GM06990 (cell line): Measurements from ENCODE around the gene SRP68.

ENCODE experiments used
- DNase-seq: peaks from one replicate; pipeline ENCODE4 v3.0.0-alpha.2; 2011; ENCODE audit not compliant: insufficient read length; ENCODE audit errors: extremely low read depth
- H3K27me3 ChIP-seq: replicated peaks from 2 replicates; pipeline ENCODE4 v1.6.0; 2011; ENCODE audit warnings: low read length; ENCODE audit not compliant: control insufficient read depth, insufficient read depth
- H3K36me3 ChIP-seq: 2 replicates; pipeline ENCODE4 v1.5.1; 2011; ENCODE audit warnings: low read length; ENCODE audit not compliant: control insufficient read depth, insufficient read depth
- H3K4me3 ChIP-seq: replicated peaks from 2 replicates; pipeline ENCODE4 v1.5.1; 2011; ENCODE audit warnings: low read depth, mild to moderate bottlenecking, control low read depth, low read length
- TF ChIP-seq, protein P1 (sequence below): IDR thresholded peaks from 2 replicates; pipeline ENCODE4 v1.5.1; 2011; ENCODE audit warnings: low read length, control low read depth, mild to moderate bottlenecking, inconsistent platforms; ENCODE audit not compliant: insufficient read depth, poor library complexity, severe bottlenecking

SRP68 gene

DNA sequence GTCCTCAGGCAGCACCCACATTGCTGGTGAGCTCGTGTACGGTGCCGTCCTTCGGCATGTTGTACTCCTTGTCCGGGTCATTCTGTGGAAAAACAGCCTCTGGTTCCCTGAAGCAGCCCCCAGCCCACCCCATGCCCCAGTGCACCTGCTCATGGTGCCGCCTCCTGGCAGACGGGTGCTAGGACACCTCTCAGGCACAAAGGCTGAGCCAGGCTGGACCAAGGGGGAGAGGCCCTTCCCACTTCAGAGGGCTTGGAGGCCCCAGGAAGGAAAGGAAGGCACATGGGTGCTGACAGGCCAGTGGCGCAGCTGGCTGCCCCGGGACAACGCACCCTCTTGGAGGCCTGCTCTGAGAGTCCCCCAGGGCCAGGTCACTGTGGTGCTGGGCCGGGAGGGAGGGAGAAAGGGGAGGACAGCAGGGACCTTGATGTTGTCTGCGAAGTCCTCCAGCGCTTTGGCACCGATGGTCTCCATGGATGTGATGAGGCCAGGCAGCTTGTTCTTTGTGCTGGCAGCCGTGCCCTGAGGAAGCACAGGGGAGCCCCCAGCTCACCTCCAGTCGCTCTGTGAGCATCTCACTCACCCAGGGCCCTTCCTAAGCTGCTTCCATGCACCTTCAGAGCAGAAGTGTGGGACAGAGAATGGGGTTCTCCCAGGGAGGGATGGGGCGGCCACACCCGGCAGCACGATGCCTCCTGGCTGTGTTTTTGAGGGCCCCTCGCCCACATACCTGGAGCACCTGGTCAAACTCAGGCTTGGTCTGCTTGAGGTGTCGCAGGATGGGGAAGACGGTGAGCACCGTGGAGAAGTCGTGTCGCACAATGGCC, 15.9 kb upstream of the SRP68 start:
- no peaks in the 10 kb centered on the region for H3K27me3 ChIP-seq
- no peak for DNase-seq
- no peak overlapping the region for H3K4me3 ChIP-seq
- peaks cover 47% of the 10 kb centered on the region for H3K36me3 ChIP-seq
- TF ChIP-seq, protein P1, sequence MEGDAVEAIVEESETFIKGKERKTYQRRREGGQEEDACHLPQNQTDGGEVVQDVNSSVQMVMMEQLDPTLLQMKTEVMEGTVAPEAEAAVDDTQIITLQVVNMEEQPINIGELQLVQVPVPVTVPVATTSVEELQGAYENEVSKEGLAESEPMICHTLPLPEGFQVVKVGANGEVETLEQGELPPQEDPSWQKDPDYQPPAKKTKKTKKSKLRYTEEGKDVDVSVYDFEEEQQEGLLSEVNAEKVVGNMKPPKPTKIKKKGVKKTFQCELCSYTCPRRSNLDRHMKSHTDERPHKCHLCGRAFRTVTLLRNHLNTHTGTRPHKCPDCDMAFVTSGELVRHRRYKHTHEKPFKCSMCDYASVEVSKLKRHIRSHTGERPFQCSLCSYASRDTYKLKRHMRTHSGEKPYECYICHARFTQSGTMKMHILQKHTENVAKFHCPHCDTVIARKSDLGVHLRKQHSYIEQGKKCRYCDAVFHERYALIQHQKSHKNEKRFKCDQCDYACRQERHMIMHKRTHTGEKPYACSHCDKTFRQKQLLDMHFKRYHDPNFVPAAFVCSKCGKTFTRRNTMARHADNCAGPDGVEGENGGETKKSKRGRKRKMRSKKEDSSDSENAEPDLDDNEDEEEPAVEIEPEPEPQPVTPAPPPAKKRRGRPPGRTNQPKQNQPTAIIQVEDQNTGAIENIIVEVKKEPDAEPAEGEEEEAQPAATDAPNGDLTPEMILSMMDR: no peak

DNA sequence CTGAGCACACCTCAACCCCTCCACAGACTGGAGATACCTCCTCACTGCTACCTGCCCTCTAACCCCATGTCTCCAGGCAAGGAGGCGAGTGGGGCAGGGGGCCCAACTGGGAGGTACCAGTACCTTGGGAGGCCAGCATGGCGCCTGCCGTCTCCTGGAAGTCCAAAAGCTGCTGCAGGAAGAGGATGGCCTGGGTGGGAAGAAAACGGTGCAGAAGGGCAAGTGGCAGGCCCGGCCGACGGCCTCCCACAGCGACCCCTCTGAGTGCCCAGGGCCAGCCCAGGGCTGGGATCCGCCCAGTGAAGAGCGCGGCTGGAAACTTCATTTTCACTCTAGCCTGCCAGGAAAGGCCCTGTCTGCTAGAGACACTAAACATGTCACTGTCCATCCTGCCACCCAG, 15.2 kb upstream of the SRP68 start:
- DNase-seq: no peak
- TF ChIP-seq, protein P1: no peak
- Histone ChIP-seq H3K4me3 (no peak overlapping the region), H3K27me3 (no peaks in the 10 kb centered on the region), H3K36me3 (peaks cover 45% of the 10 kb centered on the region)

DNA sequence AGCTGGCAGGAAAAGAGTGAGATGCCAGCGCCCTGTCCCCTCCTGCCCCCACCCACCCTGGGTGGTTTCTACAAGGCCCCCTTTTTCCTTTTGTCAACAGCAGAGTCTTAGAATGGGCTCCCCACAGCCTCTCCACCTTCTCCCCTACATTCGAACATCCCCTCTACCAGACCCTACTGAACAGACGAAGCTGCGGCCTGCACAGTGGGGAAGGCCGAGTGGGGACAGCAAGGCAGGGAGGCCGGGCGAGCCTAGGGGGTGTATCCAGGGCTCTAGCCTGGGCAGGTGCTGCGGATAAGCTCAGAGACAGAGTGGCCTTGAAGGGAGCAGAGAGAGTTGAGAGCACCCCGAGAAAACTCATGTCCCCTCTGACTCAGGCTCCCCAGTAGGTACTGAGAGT, 14.1 kb upstream of the SRP68 start:
- DNase-seq: no peak
- peaks cover 43% of the 10 kb centered on the region for H3K36me3 ChIP-seq
- TF ChIP-seq, protein P1: no peak
- H3K4me3 ChIP-seq: no peak overlapping the region
- no peaks in the 10 kb centered on the region for H3K27me3 ChIP-seq

DNA sequence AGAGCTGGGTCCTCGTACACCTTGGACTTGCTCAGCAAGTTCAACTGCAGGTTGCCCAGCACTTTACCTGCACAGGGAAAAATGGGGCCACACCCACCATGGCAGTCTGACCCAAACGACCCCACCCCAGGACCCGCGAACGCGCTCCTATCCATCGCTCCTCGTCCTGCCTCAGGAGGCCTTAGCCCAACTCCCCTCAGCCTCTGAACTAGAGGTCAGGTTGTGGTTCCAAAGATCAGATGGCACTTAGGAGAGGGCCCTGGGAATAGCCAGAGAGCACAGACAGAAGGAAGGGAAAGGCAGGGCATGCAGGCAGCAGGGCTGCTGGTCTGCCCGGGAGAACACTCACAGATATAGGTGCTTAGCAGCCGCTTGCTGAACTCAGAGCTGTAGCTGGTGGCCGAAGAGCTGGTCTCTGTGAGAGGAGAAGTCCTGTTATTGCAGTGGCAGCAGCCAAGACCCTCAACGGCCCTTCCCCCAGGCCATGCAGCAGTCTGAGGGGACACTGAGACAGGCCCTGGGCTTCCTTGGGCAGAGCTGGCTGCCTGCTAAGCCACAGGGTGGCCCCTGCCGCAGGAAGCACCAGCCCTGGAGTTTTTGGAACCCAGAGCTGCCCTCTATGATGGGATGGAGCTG, 13.5 kb upstream of the SRP68 start:
- Histone ChIP-seq H3K36me3 (peaks cover 41% of the 10 kb centered on the region), H3K4me3 (no peak overlapping the region), H3K27me3 (no peaks in the 10 kb centered on the region)
- no peak for DNase-seq
- TF ChIP-seq, protein P1: no peak

DNA sequence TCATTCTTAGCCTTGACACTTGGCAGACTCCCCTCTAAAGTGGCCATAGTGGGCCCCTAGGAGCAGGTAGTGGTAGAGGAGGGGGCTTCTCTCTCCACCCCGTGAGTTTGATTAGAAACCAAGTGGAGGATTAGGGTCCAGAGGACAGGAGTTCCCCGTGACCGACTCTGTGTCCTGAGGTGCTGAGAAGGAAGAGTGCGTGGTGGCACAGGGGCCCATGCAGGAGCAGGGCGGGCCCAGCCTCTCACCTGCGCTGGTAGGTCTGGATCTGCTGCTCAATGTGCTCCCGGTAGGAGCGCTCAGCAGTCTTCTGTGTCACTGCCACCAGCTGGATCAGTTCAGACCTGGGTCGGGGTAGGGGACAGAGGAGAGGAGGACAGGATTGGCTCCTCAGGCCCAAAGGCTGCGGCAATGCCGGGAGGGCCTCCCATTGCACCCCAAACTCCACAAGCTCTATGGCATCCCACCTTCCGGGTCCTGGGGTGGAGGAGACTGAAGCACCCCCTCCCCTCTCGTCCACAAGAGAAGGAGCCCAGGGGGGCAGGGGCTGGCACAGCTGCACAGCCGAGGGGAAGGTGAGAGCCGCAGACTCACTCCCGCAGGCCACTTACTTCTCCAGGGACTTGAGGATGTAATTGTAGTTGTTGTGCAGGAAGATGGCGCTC, 12.9 kb upstream of the SRP68 start:
- Histone ChIP-seq H3K36me3 (peaks cover 37% of the 10 kb centered on the region), H3K4me3 (no peak overlapping the region), H3K27me3 (no peaks in the 10 kb centered on the region)
- no peak for DNase-seq
- TF ChIP-seq, protein P1: no peak
